Urinary bladder (tissue), 4 donors: ENCODE data around the gene TUBA3C. TPM values are rescaled to one million over a fixed set of nuclear protein-coding genes. Genes with fewer than 3 reads are reported as not detected.

Experiments used
- DNase-seq: peaks from one replicate; pipeline ENCODE4 v3.0.0-alpha.2; 2015; ENCODE audit errors: extremely low spot score
- H3K27ac ChIP-seq: one replicate; pipeline ENCODE4 v1.5.1; 2013; ENCODE audit warnings: low read depth, mild to moderate bottlenecking, moderate library complexity
- H3K36me3 ChIP-seq: one replicate; pipeline ENCODE4 v1.6.1; 2013; ENCODE audit warnings: mild to moderate bottlenecking, moderate library complexity; ENCODE audit not compliant: insufficient read depth
- H3K4me1 ChIP-seq: one replicate; pipeline ENCODE4 v1.6.1; 2013; ENCODE audit warnings: mild to moderate bottlenecking, moderate library complexity; ENCODE audit not compliant: insufficient read depth
- H3K4me3 ChIP-seq: one replicate; pipeline ENCODE4 v1.5.1; 2013; ENCODE audit warnings: low read depth, low read length
- WGBS: extraction: QIAGEN DNeasy Blood & Tissue Kit; methylation state at CpG from one replicate; pipeline ENCODE4 v1.1.7; 2013; 5-methylcytosine and 5-hydroxymethylcytosine counted together
- polyA plus RNA-seq: library from polyadenylated mRNA; stranded (reverse); fragments of 200-250 nt; gene quantifications from one replicate; pipeline ENCODE4 v1.2.3, GENCODE V29; 2013
- small RNA-seq: library from RNA; depleted of rRNA; stranded (forward); fragments of <200 nt; gene quantifications from one replicate; pipeline ENCODE3, GENCODE V24; 2014
- total RNA-seq: library from RNA; depleted of rRNA; stranded (reverse); fragments of >200 nt; gene quantifications from one replicate; pipeline ENCODE4 v1.2.3, GENCODE V29; 2014
- donor health status: healthy with polysubstance abuse.
- donor health status: healthy.

TUBA3C gene
- total and polyA plus RNA-seq, 2 donors, result not detected

GRCh38 chr13:19156013-19156825 is 25.4 kb downstream of the TUBA3C start:
- no peaks in the 10 kb centered on the region for H3K36me3 ChIP-seq
- WGBS, result 72% methylated on average over 14 of the region's 14 CpGs
- no peaks in the 10 kb centered on the region for H3K4me1 ChIP-seq
- H3K4me3 ChIP-seq, result no peak overlapping the region
- no peak for DNase-seq
- no peak overlapping the region for H3K27ac ChIP-seq

- no peaks in the 10 kb centered on the region for H3K4me1 ChIP-seq
- no peak overlapping the region for H3K27ac ChIP-seq
- DNase-seq, result no peak
- H3K4me3 ChIP-seq, result no peak overlapping the region
- 68% methylated on average over 6 of the region's 6 CpGs for WGBS
- no peaks in the 10 kb centered on the region for H3K36me3 ChIP-seq
Measured at GRCh38 chr13:19155321-19155861, 26.2 kb downstream of the TUBA3C start.

- 70% methylated on average over 7 of the region's 7 CpGs for WGBS
- no peak overlapping the region for H3K27ac ChIP-seq
- DNase-seq, result no peak
- no peaks in the 10 kb centered on the region for H3K4me1 ChIP-seq
- no peaks in the 10 kb centered on the region for H3K36me3 ChIP-seq
- H3K4me3 ChIP-seq, result no peak overlapping the region
Measured at GRCh38 chr13:19154843-19155242, 26.8 kb downstream of the TUBA3C start.

- no peak for DNase-seq
- H3K36me3 ChIP-seq, result no peaks in the 10 kb centered on the region
- no peak overlapping the region for H3K4me3 ChIP-seq
- no peaks in the 10 kb centered on the region for H3K4me1 ChIP-seq
- WGBS, result 76% methylated on average over 9 of the region's 9 CpGs
- H3K27ac ChIP-seq, result no peak overlapping the region
Measured at GRCh38 chr13:19153782-19154450, 27.7 kb downstream of the TUBA3C start.

GRCh38 chr13:19152403-19152802 is 29.2 kb downstream of the TUBA3C start:
- DNase-seq, result no peak
- Histone ChIP-seq H3K4me1 (no peaks in the 10 kb centered on the region), H3K27ac (no peak overlapping the region), H3K36me3 (no peaks in the 10 kb centered on the region), H3K4me3 (no peak overlapping the region)
- 59% methylated on average over 5 of the region's 5 CpGs for WGBS

- no peaks in the 10 kb centered on the region for H3K36me3 ChIP-seq
- H3K4me1 ChIP-seq, result no peaks in the 10 kb centered on the region
- H3K27ac ChIP-seq, result no peak overlapping the region
- DNase-seq, result no peak
- no peak overlapping the region for H3K4me3 ChIP-seq
- 79% methylated on average over 14 of the region's 14 CpGs for WGBS
Measured at GRCh38 chr13:19151581-19152263, 29.9 kb downstream of the TUBA3C start.

- 88% methylated on average over 8 of the region's 8 CpGs for WGBS
- H3K27ac ChIP-seq, result no peak overlapping the region
- no peaks in the 10 kb centered on the region for H3K36me3 ChIP-seq
- H3K4me1 ChIP-seq, result no peaks in the 10 kb centered on the region
- DNase-seq, result no peak
- H3K4me3 ChIP-seq, result no peak overlapping the region
Measured at GRCh38 chr13:19150712-19151228, 30.9 kb downstream of the TUBA3C start.

- no peaks in the 10 kb centered on the region for H3K4me1 ChIP-seq
- no peak overlapping the region for H3K27ac ChIP-seq
- H3K36me3 ChIP-seq, result no peaks in the 10 kb centered on the region
- 82% methylated on average over 10 of the region's 10 CpGs for WGBS
- no peak for DNase-seq
- H3K4me3 ChIP-seq, result no peak overlapping the region
Measured at GRCh38 chr13:19150226-19150625, 31.4 kb downstream of the TUBA3C start.

GRCh38 chr13:19148561-19148960 is 33.1 kb downstream of the TUBA3C start:
- Histone ChIP-seq H3K27ac (no peak overlapping the region), H3K4me1 (no peaks in the 10 kb centered on the region), H3K4me3 (no peak overlapping the region), H3K36me3 (no peaks in the 10 kb centered on the region)
- DNase-seq, result no peak

Small RNA genes lying within 50 kb of the gene (small RNA-seq; reads per million reads assigned to genes)
- not detected for gene AL139327.4
